ENCODE results near the gene CUX1. TPM values are rescaled to one million over a fixed set of nuclear protein-coding genes. Genes with fewer than 3 reads are reported as not detected.

Gene CUX1, protein sequence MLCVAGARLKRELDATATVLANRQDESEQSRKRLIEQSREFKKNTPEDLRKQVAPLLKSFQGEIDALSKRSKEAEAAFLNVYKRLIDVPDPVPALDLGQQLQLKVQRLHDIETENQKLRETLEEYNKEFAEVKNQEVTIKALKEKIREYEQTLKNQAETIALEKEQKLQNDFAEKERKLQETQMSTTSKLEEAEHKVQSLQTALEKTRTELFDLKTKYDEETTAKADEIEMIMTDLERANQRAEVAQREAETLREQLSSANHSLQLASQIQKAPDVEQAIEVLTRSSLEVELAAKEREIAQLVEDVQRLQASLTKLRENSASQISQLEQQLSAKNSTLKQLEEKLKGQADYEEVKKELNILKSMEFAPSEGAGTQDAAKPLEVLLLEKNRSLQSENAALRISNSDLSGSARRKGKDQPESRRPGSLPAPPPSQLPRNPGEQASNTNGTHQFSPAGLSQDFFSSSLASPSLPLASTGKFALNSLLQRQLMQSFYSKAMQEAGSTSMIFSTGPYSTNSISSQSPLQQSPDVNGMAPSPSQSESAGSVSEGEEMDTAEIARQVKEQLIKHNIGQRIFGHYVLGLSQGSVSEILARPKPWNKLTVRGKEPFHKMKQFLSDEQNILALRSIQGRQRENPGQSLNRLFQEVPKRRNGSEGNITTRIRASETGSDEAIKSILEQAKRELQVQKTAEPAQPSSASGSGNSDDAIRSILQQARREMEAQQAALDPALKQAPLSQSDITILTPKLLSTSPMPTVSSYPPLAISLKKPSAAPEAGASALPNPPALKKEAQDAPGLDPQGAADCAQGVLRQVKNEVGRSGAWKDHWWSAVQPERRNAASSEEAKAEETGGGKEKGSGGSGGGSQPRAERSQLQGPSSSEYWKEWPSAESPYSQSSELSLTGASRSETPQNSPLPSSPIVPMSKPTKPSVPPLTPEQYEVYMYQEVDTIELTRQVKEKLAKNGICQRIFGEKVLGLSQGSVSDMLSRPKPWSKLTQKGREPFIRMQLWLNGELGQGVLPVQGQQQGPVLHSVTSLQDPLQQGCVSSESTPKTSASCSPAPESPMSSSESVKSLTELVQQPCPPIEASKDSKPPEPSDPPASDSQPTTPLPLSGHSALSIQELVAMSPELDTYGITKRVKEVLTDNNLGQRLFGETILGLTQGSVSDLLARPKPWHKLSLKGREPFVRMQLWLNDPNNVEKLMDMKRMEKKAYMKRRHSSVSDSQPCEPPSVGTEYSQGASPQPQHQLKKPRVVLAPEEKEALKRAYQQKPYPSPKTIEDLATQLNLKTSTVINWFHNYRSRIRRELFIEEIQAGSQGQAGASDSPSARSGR (N-terminal part only)
- total RNA-seq = 31.5 and 39.1 TPM in 2 replicates

GRCh38 chr7:101817471-101818286 lies at the start of gene CUX1:
CUX1 (plus strand) TSS chr7:101817626; CDS start chr7:101817640, 14 bp downstream.

DNA sequence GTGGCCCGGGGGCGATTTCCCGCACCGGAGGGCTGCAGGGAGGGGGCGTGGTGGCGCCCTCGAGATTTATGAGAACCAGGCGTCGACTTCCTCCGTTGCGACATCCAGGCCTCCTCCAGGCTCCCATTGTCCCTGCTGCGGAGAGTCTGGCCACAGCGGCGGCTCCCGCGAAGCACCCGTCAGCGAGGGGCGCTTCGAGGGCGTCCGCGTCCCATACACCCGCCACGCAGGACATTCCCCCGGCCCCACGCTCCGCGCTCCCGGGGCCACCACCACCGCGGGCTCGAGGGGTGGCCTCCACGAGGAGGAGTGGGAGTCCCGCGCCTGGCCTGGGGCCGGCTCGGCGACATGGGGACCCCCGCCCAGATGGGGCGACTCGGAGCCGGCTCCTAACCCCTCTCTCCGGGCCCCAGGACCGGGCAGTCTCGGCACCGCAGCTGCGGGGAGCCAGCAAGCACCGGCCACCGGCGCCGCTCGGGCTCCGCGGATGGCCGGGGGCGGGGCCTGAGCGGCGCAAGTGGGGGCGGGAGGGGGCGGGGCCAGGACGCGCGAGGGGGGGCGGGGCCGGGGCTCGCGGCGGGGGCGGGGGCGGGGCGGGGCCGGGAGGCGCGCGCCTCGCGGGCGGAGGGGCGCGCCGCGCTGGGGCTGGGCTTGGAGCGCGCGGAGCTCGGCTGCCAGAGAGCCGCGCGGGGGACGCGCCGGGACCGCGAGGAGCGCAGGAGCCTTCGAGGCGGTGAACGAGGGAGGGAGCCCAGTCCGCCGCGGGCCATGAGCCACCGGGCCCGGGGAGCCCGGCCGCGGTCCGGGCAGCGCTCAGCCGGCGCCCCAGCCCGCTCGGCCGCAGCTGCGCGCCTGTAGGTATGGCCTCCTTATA lies 469.0 kb downstream of the CUX1 start, which contains the start of gene SH2B2:
TSS of gene SH2B2 (plus strand) at position 632 of the 874 bp plus-strand sequence. CDS start 13,683 bp downstream, outside the sequence.

Other genes starting within 250 kb of the CUX1 start
- not detected in 2 replicates for gene MYL10, start 188.3 kb upstream of the CUX1 start, total RNA-seq